PC-3 (cell line): ENCODE results near the gene HIVEP3.

ENCODE experiments used
- CTCF ChIP-seq: fragments of 300-600 bp; sonication (generic); conservative IDR thresholded peaks from 2 replicates; pipeline ENCODE4 v1.5.1; 2017; ENCODE audit warnings: antibody characterized with exemption, low read depth, mild to moderate bottlenecking, low read length
- EZH2 ChIP-seq: fragments of 300-600 bp; sonication (generic); IDR thresholded peaks from one replicate; pipeline ENCODE4 v1.6.1; 2017; ENCODE audit warnings: antibody characterized with exemption, mild to moderate bottlenecking, low read length; ENCODE audit not compliant: unreplicated experiment

GRCh38 chr1:41902159-41902577, 16.6 kb downstream of the HIVEP3 start:
- no peak for TF ChIP-seq CTCF
- no peak for TF ChIP-seq EZH2
